Sigmoid colon (tissue), 4 donors: Measurements from ENCODE around the gene KLHL2.

ENCODE experiments used
- CTCF ChIP-seq, 4 experiments: fragments of 450-650 bp in 3 of 4; fragments of 200-600 bp in 1 of 4; IDR thresholded peaks; one replicate each; pipeline ENCODE4 v1.5.1; 2016 to 2019; ENCODE audit warnings: antibody characterized with exemption in 4 of 4, mild to moderate bottlenecking in 3 of 4, moderate library complexity in 2 of 4
- EP300 ChIP-seq, 4 donors: sonication (generic); formaldehyde crosslinking; IDR thresholded peaks; one replicate each; pipeline ENCODE4 v1.6.1; 2017; ENCODE audit warnings: antibody characterized with exemption in 4 of 4
- POLR2AphosphoS5 ChIP-seq, 4 donors: sonication (generic); formaldehyde crosslinking; IDR thresholded peaks; one replicate each; pipeline ENCODE4 v1.6.1; 2017; ENCODE audit warnings: antibody characterized with exemption in 4 of 4

- TF ChIP-seq EP300 (IDR thresholded peaks at IDR 0.05) (no peak), CTCF (IDR thresholded peaks at IDR 0.05) (no peak), POLR2AphosphoS5 (IDR thresholded peaks at IDR 0.05) (no peak)
Observed at GRCh38 chr4:165331359-165331758, 124.0 kb downstream of the KLHL2 start.
